GM19468 (cell line): Measurements from ENCODE around the gene DOCK2.
"Not testable (repeated sequence)": the region's sequence is repeated elsewhere in the genome, so short reads cannot be mapped to it uniquely, and the experiment has no call there.

Experiments
- ATAC-seq: cut with Tn5 transposase; IDR thresholded peaks from one replicate; pipeline ENCODE4 v1.9.1; 2021; ENCODE audit warnings: mild to moderate bottlenecking, moderate library complexity, moderate number of reproducible peaks; ENCODE audit not compliant: unreplicated experiment; ENCODE audit errors: extremely low read depth

The DOCK2 gene

GRCh38 chr5:169636477-169637084 lies 494 bp upstream of the DOCK2 start:
- ATAC-seq = no peak

- ATAC-seq = no peak
Measured at GRCh38 chr5:169637549-169638121, 560 bp downstream of the DOCK2 start.

- no peak for ATAC-seq
Measured at GRCh38 chr5:169641253-169641652, 4.2 kb downstream of the DOCK2 start.

- peak; percentile 19 for ATAC-seq
Measured at GRCh38 chr5:169646856-169647255, 9.8 kb downstream of the DOCK2 start.

GRCh38 chr5:169647566-169647965 lies 10.5 kb downstream of the DOCK2 start:
- ATAC-seq = no peak

GRCh38 chr5:169648725-169649310 lies 11.7 kb downstream of the DOCK2 start:
- ATAC-seq = no peak

- ATAC-seq = no peak
Measured at GRCh38 chr5:169649486-169649885, 12.4 kb downstream of the DOCK2 start.

- no peak for ATAC-seq
Measured at GRCh38 chr5:169650701-169651331, 13.7 kb downstream of the DOCK2 start.

- ATAC-seq = no peak
Measured at GRCh38 chr5:169651526-169651925, 14.5 kb downstream of the DOCK2 start.

GRCh38 chr5:169652057-169652456 lies 15.0 kb downstream of the DOCK2 start:
- no peak for ATAC-seq

GRCh38 chr5:169653091-169653490 lies 16.0 kb downstream of the DOCK2 start:
- no peak for ATAC-seq

GRCh38 chr5:169655353-169655752 lies 18.3 kb downstream of the DOCK2 start:
- no peak for ATAC-seq

- peak; percentile 47 for ATAC-seq
Measured at GRCh38 chr5:169656125-169656901, 19.2 kb downstream of the DOCK2 start.

- peak; percentile 21 for ATAC-seq
Measured at GRCh38 chr5:169657127-169657526, 20.1 kb downstream of the DOCK2 start.

- ATAC-seq = not testable (repeated sequence)
Measured at GRCh38 chr5:169662451-169662850, 25.4 kb downstream of the DOCK2 start.

- ATAC-seq = no peak
Measured at GRCh38 chr5:169663537-169663936, 26.5 kb downstream of the DOCK2 start.

GRCh38 chr5:169666365-169666764 lies 29.3 kb downstream of the DOCK2 start:
- ATAC-seq = no peak

- no peak for ATAC-seq
Measured at GRCh38 chr5:169667896-169668674, 31.0 kb downstream of the DOCK2 start.

- no peak for ATAC-seq
Measured at GRCh38 chr5:169668732-169669131, 31.7 kb downstream of the DOCK2 start.
